SH-SY5Y (cell line): ENCODE measurements around the gene IQCB1.

Experiments used
- GATA2 ChIP-seq: IDR thresholded peaks from 2 replicates; pipeline ENCODE4 v1.6.1; 2011; ENCODE audit warnings: mild to moderate bottlenecking, low read depth, low read length
- GATA3 ChIP-seq: IDR thresholded peaks from 2 replicates; pipeline ENCODE4 v1.6.1; 2011; ENCODE audit warnings: low read depth, mild to moderate bottlenecking, low read length, moderate library complexity

DNA sequence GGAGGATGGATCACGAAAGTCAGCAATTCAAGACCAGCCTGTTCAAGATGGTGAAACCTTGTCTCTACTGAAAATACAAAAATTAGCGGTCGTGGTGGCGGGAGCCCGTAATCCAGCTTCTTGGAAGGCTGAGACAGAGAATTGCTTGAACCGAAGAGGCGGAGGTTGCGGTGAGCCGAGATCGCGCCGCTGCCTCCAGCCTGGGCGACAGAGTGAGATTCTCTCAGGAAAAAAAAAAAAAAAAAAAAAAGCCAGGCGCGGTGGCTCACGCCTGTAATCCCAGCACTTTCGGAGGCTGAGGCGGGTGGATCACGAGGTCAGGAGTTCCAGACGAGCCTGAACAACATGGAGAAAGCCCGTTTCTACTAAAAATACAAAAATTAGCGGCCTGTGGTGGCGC, 5.1 kb upstream of the IQCB1 start:
- TF ChIP-seq GATA2 (no peak), GATA3 (no peak)
